Mesothelial cell of epicardium (in vitro differentiated cells): ENCODE data around the gene BTLA. TPM values are rescaled to one million over a fixed set of nuclear protein-coding genes. Genes with fewer than 3 reads are reported as not detected.
"Not testable (repeated sequence)": the region's sequence is repeated elsewhere in the genome, so short reads cannot be mapped to it uniquely, and the experiment has no call there.

Experiments used
- DNase-seq, 2 experiments: peaks; one replicate each; pipeline ENCODE4 v3.0.0; 2021; ENCODE audit warnings: low spot score in 2 of 2; ENCODE audit not compliant: unreplicated experiment in 2 of 2
- H3K27ac Mint-ChIP-seq: 2 replicates; pipeline ENCODE4 v1.8.0; 2021; ENCODE audit warnings: mixed read lengths
- H3K27me3 Mint-ChIP-seq: 2 replicates; pipeline ENCODE4 v1.8.0; 2021; ENCODE audit warnings: low read depth, mixed read lengths
- H3K36me3 Mint-ChIP-seq: 2 replicates; pipeline ENCODE4 v1.8.0; 2021; ENCODE audit warnings: mixed read lengths
- H3K4me1 Mint-ChIP-seq: 2 replicates; pipeline ENCODE4 v1.8.0; 2021; ENCODE audit warnings: mixed read lengths
- H3K4me3 Mint-ChIP-seq: 2 replicates; pipeline ENCODE4 v1.8.0; 2021; ENCODE audit warnings: mild to moderate bottlenecking, moderate library complexity, mixed read lengths
- H3K9me3 Mint-ChIP-seq: 2 replicates; pipeline ENCODE4 v1.8.0; 2021; ENCODE audit warnings: mixed read lengths
- total RNA-seq: library from RNA; stranded (reverse); gene quantifications from 3 replicates; pipeline ENCODE4 v1.2.1, GENCODE V29; 2021
- TF ChIP-seq, protein P1 (sequence below): fragments of 200-600 bp; sonication (generic); IDR thresholded peaks from one replicate; pipeline ENCODE4 v1.5.0; 2021; ENCODE audit warnings: antibody characterized with exemption; ENCODE audit not compliant: unreplicated experiment

BTLA gene
- total RNA-seq, 1 donor from 2014 or later = not detected

GRCh38 chr3:112466020-112466419 is 33.3 kb downstream of the BTLA start:
- Mint-ChIP-seq H3K27me3 (no peaks in the 10 kb centered on the region), H3K36me3 (no peaks in the 10 kb centered on the region), H3K27ac (no peak overlapping the region), H3K4me3 (no peak overlapping the region), H3K4me1 (no peaks in the 10 kb centered on the region), H3K9me3 (peaks cover 2% of the 10 kb centered on the region)
- DNase-seq = no peak
- TF ChIP-seq, protein P1, sequence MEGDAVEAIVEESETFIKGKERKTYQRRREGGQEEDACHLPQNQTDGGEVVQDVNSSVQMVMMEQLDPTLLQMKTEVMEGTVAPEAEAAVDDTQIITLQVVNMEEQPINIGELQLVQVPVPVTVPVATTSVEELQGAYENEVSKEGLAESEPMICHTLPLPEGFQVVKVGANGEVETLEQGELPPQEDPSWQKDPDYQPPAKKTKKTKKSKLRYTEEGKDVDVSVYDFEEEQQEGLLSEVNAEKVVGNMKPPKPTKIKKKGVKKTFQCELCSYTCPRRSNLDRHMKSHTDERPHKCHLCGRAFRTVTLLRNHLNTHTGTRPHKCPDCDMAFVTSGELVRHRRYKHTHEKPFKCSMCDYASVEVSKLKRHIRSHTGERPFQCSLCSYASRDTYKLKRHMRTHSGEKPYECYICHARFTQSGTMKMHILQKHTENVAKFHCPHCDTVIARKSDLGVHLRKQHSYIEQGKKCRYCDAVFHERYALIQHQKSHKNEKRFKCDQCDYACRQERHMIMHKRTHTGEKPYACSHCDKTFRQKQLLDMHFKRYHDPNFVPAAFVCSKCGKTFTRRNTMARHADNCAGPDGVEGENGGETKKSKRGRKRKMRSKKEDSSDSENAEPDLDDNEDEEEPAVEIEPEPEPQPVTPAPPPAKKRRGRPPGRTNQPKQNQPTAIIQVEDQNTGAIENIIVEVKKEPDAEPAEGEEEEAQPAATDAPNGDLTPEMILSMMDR = no peak

DNA sequence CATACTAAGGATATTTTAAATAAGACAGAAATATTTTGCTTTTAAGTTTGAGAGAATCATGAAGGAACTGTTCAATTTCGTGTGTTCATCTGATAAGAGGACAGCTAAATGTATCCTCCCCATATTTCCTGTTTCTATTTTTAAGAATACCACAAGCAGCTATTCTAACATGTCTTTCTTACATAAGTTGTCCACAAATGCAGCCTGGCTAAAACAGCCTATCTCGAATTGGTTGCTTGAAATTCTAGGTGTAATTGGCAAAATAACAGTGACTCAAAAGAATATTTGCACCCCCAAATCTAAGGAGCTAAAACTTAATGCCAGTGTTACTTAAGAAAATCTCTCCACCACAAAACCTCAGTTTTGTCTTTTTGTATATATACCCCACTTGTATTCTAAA is 35.0 kb downstream of the BTLA start:
- TF ChIP-seq, protein P1 = no peak
- DNase-seq = no peak
- Mint-ChIP-seq H3K27me3 (no peaks in the 10 kb centered on the region), H3K9me3 (peaks cover 2% of the 10 kb centered on the region), H3K27ac (no peak overlapping the region), H3K4me3 (no peak overlapping the region), H3K4me1 (no peaks in the 10 kb centered on the region), H3K36me3 (no peaks in the 10 kb centered on the region)

GRCh38 chr3:112463250-112463649 is 36.0 kb downstream of the BTLA start:
- Mint-ChIP-seq H3K36me3 (no peaks in the 10 kb centered on the region), H3K9me3 (peaks cover 3% of the 10 kb centered on the region), H3K27ac (no peak overlapping the region), H3K4me1 (no peaks in the 10 kb centered on the region), H3K27me3 (no peaks in the 10 kb centered on the region), H3K4me3 (no peak overlapping the region)
- TF ChIP-seq, protein P1 = no peak
- DNase-seq = no peak

GRCh38 chr3:112461787-112462186 is 37.5 kb downstream of the BTLA start:
- not testable (repeated sequence) for H3K27ac Mint-ChIP-seq, H3K36me3 Mint-ChIP-seq, H3K4me1 Mint-ChIP-seq, H3K4me3 Mint-ChIP-seq, H3K27me3 Mint-ChIP-seq, DNase-seq, H3K9me3 Mint-ChIP-seq

DNA sequence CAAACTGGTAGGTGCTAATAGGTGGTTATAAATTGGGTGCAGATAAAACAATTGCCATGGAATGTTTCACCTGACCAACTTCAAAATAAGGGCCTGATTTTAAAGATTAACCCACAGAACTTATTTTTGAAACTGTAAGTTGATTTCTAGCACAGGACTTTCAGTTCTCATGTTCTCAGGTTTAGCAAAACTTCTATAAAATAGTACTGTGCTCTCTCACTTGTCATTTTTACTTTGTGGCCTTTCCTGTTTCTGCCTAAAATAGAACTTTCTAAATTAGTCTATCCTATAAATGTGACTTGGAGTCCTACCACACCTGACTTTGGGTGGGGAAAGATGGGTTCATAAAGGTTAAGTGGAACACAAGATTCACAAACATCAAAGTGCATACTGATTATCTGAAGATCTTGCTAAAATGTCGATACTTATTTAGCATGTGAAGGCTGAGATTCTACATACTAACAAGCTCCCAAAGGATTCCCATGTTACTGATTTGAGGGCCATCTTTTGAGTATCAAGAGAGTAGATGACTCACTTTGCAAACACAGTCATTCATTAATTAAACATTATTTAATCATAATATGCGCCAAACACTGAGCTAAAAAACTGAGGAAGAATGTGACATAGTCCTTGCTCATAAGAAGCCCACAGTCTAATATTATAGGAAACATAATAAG is 38.6 kb downstream of the BTLA start:
- no peak overlapping the region for H3K27ac Mint-ChIP-seq
- TF ChIP-seq, protein P1 = no peak
- H3K27me3 Mint-ChIP-seq = no peaks in the 10 kb centered on the region
- H3K36me3 Mint-ChIP-seq = no peaks in the 10 kb centered on the region
- no peak for DNase-seq
- H3K4me3 Mint-ChIP-seq = no peak overlapping the region
- H3K9me3 Mint-ChIP-seq = peaks cover 6% of the 10 kb centered on the region
- H3K4me1 Mint-ChIP-seq = no peaks in the 10 kb centered on the region

GRCh38 chr3:112459750-112460149 is 39.5 kb downstream of the BTLA start:
- Mint-ChIP-seq H3K27ac (no peak overlapping the region), H3K4me3 (no peak overlapping the region), H3K9me3 (peaks cover 6% of the 10 kb centered on the region), H3K4me1 (no peaks in the 10 kb centered on the region), H3K36me3 (no peaks in the 10 kb centered on the region), H3K27me3 (no peaks in the 10 kb centered on the region)
- no peak for DNase-seq
- TF ChIP-seq, protein P1 = no peak
